ENCODE measurements around the gene HSD11B1L.

HSD11B1L gene

GRCh38 chr19:5691822-5692722 is 11.2 kb downstream of the HSD11B1L start:
- TF ChIP-seq, protein P1, sequence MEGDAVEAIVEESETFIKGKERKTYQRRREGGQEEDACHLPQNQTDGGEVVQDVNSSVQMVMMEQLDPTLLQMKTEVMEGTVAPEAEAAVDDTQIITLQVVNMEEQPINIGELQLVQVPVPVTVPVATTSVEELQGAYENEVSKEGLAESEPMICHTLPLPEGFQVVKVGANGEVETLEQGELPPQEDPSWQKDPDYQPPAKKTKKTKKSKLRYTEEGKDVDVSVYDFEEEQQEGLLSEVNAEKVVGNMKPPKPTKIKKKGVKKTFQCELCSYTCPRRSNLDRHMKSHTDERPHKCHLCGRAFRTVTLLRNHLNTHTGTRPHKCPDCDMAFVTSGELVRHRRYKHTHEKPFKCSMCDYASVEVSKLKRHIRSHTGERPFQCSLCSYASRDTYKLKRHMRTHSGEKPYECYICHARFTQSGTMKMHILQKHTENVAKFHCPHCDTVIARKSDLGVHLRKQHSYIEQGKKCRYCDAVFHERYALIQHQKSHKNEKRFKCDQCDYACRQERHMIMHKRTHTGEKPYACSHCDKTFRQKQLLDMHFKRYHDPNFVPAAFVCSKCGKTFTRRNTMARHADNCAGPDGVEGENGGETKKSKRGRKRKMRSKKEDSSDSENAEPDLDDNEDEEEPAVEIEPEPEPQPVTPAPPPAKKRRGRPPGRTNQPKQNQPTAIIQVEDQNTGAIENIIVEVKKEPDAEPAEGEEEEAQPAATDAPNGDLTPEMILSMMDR (IDR thresholded peaks at IDR 0.05; ENCODE audit: control insufficient read depth, extremely low read depth, insufficient read depth): no peak
- H3K4me3 ChIP-seq (ENCODE audit: low read depth, low read length): peak overlapping the region; percentile 99
- DNase-seq (ENCODE audit: low read depth): no peak

GRCh38 chr19:5692723-5693194 is 11.9 kb downstream of the HSD11B1L start:
- TF ChIP-seq, protein P1 (IDR thresholded peaks at IDR 0.05; ENCODE audit: control insufficient read depth, extremely low read depth, insufficient read depth): no peak
- H3K4me3 ChIP-seq (ENCODE audit: low read depth, low read length): no peak overlapping the region
- DNase-seq (ENCODE audit: low read depth): no peak

GRCh38 chr19:5693195-5694166 is 12.7 kb downstream of the HSD11B1L start:
- TF ChIP-seq, protein P1 (IDR thresholded peaks at IDR 0.05; ENCODE audit: control insufficient read depth, extremely low read depth, insufficient read depth): no peak
- no peak overlapping the region for H3K4me3 ChIP-seq (ENCODE audit: low read depth, low read length)
- no peak for DNase-seq (ENCODE audit: low read depth)

GRCh38 chr19:5694167-5694955 is 13.5 kb downstream of the HSD11B1L start:
- TF ChIP-seq, protein P1 (IDR thresholded peaks at IDR 0.05; ENCODE audit: control insufficient read depth, extremely low read depth, insufficient read depth): no peak
- no peak overlapping the region for H3K4me3 ChIP-seq (ENCODE audit: low read depth, low read length)
- DNase-seq (ENCODE audit: low read depth): no peak

DNA sequence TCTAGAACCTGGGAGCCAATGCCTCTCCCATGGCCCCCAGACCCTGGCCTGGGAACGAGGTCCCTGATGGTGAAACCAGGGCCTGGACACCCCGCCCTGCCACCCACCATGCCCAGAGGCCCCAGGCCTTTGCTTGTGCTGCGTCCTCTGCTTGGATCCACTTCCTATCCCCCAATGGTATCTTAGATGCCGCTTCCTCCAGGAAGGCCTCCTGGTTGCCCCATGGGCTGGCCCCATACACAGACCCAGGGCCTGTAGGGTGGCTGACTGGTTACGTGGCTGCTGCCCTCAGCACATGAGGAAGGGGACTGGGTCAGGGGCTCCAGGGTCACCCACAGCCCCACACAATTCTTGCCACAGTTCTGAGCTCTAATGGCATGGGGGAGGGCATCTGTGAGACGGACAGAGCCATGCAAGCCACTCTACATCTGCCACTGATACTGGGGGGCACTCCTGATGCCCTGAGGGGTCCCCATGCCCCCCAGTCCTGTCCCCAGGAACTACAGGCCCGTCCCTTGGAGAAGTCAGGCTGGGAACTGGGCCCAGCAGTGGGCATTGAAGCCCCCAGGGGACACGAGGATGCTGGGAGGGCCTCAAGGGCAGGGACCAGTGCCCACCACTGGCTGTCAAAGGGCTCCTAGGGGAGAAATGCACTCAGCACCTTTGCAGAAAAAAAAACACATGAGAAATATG is 14.3 kb downstream of the HSD11B1L start:
- TF ChIP-seq, protein P1 (IDR thresholded peaks at IDR 0.05; ENCODE audit: control insufficient read depth, extremely low read depth, insufficient read depth): no peak
- H3K4me3 ChIP-seq (ENCODE audit: low read depth, low read length): no peak overlapping the region
- no peak for DNase-seq (ENCODE audit: low read depth)

Measured in LNCaP clone FGC (cell line).